Body of pancreas (tissue), 4 donors: ENCODE results near the gene TRPM6. TPM values are rescaled to one million over a fixed set of nuclear protein-coding genes. Genes with fewer than 3 reads are reported as not detected.

Experiments used
- ATAC-seq: fragments of 150-250 bp; one replicate; pipeline ENCODE4 v1.9.1; 2016
- DNase-seq, 4 donors: peaks; one replicate each; pipeline ENCODE4 v3.0.0-alpha.2; 2019
- H3K27ac ChIP-seq, 4 donors: fragments of 200-600 bp; sonication (generic); 1 replicate in 3 of 4; 2 replicates in 1 of 4; pipeline versions ENCODE4 v1.5.1 to v1.6.1; 2016 to 2019; ENCODE audit warnings: mild to moderate bottlenecking in 1 of 4, mixed read lengths in 1 of 4, moderate library complexity in 1 of 4
- H3K27me3 ChIP-seq, 2 donors: fragments of 200-600 bp; sonication (generic); one replicate each; pipeline ENCODE4 v1.6.0; 2016; ENCODE audit warnings: mild to moderate bottlenecking in 1 of 2
- H3K36me3 ChIP-seq, 2 donors: fragments of 200-600 bp; sonication (generic); replicated peaks in 1 of 2; 2 replicates each; pipeline ENCODE4 v1.5.1; 2016; ENCODE audit warnings: low read depth in 2 of 2; ENCODE audit not compliant: insufficient read depth in 1 of 2
- H3K4me1 ChIP-seq: fragments of 200-600 bp; sonication (generic); one replicate; pipeline ENCODE4 v1.6.0; 2016
- H3K4me3 ChIP-seq, 2 donors: fragments of 200-600 bp; sonication (generic); 1 replicate in 1 of 2; 2 replicates in 1 of 2; pipeline ENCODE4 v1.5.1; 2016 to 2019
- H3K9me3 ChIP-seq, 3 donors: fragments of 200-600 bp; sonication (generic); 1 replicate in 2 of 3; 2 replicates in 1 of 3; pipeline ENCODE4 v1.5.1; 2016
- POLR2A ChIP-seq, 3 donors: fragments of 450-650 bp; IDR thresholded peaks; one replicate each; pipeline ENCODE4 v1.6.1; 2016; ENCODE audit warnings: antibody characterized with exemption in 3 of 3, mild to moderate bottlenecking in 2 of 3
- WGBS, 2 donors: methylation state at CpG; one replicate each; pipeline ENCODE4 v1.1.5; 2017; 5-methylcytosine and 5-hydroxymethylcytosine counted together
- intact Hi-C: fragments of 100-400 bp; cut with DNase I; formaldehyde crosslinking; loops from one replicate; pipeline ENCODE4 v1.15.1; 2023
- total RNA-seq, 2 donors: library from RNA; depleted of rRNA; stranded (reverse); fragments of >200 nt; gene quantifications; one replicate each; pipeline ENCODE4 v1.1.0, GENCODE V29; 2016
- TF ChIP-seq, protein P1 (sequence below), 7 experiments: fragments of 450-650 bp in 4 of 7; fragments of 200-600 bp in 3 of 7; sonication (generic) in 3 of 7; IDR thresholded peaks; one replicate each; pipeline ENCODE4 v1.5.1; 2016 to 2019; ENCODE audit warnings: antibody characterized with exemption in 7 of 7

TRPM6 gene, protein sequence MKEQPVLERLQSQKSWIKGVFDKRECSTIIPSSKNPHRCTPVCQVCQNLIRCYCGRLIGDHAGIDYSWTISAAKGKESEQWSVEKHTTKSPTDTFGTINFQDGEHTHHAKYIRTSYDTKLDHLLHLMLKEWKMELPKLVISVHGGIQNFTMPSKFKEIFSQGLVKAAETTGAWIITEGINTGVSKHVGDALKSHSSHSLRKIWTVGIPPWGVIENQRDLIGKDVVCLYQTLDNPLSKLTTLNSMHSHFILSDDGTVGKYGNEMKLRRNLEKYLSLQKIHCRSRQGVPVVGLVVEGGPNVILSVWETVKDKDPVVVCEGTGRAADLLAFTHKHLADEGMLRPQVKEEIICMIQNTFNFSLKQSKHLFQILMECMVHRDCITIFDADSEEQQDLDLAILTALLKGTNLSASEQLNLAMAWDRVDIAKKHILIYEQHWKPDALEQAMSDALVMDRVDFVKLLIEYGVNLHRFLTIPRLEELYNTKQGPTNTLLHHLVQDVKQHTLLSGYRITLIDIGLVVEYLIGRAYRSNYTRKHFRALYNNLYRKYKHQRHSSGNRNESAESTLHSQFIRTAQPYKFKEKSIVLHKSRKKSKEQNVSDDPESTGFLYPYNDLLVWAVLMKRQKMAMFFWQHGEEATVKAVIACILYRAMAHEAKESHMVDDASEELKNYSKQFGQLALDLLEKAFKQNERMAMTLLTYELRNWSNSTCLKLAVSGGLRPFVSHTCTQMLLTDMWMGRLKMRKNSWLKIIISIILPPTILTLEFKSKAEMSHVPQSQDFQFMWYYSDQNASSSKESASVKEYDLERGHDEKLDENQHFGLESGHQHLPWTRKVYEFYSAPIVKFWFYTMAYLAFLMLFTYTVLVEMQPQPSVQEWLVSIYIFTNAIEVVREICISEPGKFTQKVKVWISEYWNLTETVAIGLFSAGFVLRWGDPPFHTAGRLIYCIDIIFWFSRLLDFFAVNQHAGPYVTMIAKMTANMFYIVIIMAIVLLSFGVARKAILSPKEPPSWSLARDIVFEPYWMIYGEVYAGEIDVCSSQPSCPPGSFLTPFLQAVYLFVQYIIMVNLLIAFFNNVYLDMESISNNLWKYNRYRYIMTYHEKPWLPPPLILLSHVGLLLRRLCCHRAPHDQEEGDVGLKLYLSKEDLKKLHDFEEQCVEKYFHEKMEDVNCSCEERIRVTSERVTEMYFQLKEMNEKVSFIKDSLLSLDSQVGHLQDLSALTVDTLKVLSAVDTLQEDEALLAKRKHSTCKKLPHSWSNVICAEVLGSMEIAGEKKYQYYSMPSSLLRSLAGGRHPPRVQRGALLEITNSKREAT (N-terminal part only)
- under 1 TPM; under 0.01 to 0.33 TPM for total RNA-seq

GRCh38 chr9:74887041-74887980 is at the start of gene TRPM6:
Gene TRPM6, minus strand, starts transcription at chr9:74887921. Its CDS starts 65 bp downstream, at chr9:74887856.
- peak within 1 kb of the TSS; percentile 15 to 46 for H3K4me3 ChIP-seq
- 1 to 5% methylated on average over 14 to 64 of the region's 64 CpGs for WGBS, 2 donors
- H3K36me3 ChIP-seq = no peaks in the 10 kb centered on the region
- peak within 1 kb of the TSS in 3 of 4 donors; percentile 56 to 61 (median 57) for H3K27ac ChIP-seq
- peak in 2 of 3 donors; percentile 35 to 51 for TF ChIP-seq POLR2A (IDR thresholded peaks at IDR 0.05)
- TF ChIP-seq, protein P1, sequence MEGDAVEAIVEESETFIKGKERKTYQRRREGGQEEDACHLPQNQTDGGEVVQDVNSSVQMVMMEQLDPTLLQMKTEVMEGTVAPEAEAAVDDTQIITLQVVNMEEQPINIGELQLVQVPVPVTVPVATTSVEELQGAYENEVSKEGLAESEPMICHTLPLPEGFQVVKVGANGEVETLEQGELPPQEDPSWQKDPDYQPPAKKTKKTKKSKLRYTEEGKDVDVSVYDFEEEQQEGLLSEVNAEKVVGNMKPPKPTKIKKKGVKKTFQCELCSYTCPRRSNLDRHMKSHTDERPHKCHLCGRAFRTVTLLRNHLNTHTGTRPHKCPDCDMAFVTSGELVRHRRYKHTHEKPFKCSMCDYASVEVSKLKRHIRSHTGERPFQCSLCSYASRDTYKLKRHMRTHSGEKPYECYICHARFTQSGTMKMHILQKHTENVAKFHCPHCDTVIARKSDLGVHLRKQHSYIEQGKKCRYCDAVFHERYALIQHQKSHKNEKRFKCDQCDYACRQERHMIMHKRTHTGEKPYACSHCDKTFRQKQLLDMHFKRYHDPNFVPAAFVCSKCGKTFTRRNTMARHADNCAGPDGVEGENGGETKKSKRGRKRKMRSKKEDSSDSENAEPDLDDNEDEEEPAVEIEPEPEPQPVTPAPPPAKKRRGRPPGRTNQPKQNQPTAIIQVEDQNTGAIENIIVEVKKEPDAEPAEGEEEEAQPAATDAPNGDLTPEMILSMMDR (IDR thresholded peaks at IDR 0.05) = peak in 1 of 7 experiments; percentile 10
- intact Hi-C loops = no loop called here
- peak; percentile 88 for ATAC-seq
- peak; percentile 77 to 89 (median 81) for DNase-seq
- no peaks in the 10 kb centered on the region for H3K9me3 ChIP-seq
- H3K27me3 ChIP-seq = no peaks in the 10 kb centered on the region
- peaks cover 5% of the 10 kb centered on the region for H3K4me1 ChIP-seq

- DNase-seq (no peak), ATAC-seq (no peak)
- intact Hi-C loops = no loop called here
- no peaks in the 10 kb centered on the region for H3K9me3 ChIP-seq
- no peak overlapping the region for H3K4me3 ChIP-seq
- H3K27ac ChIP-seq = no peak overlapping the region
- H3K4me1 ChIP-seq = no peaks in the 10 kb centered on the region
- WGBS, 2 donors = 75 to 80% methylated on average over 8 of the region's 8 CpGs
- no peaks in the 10 kb centered on the region for H3K27me3 ChIP-seq
- H3K36me3 ChIP-seq = no peaks in the 10 kb centered on the region
- TF ChIP-seq POLR2A (IDR thresholded peaks at IDR 0.05) = no peak
- TF ChIP-seq, protein P1 (IDR thresholded peaks at IDR 0.05) = no peak
These were observed 47.3 kb upstream of the TRPM6 start for GRCh38 chr9:74935008-74935407.

GRCh38 chr9:74921737-74922136 is 34.0 kb upstream of the TRPM6 start:
- Histone ChIP-seq H3K27me3 (no peaks in the 10 kb centered on the region), H3K4me3 (no peak overlapping the region), H3K9me3 (no peaks in the 10 kb centered on the region), H3K27ac (no peak overlapping the region), H3K36me3 (no peaks in the 10 kb centered on the region), H3K4me1 (no peaks in the 10 kb centered on the region)
- 82 to 94% methylated on average over 1 of the region's 1 CpG for WGBS, 2 donors
- ATAC-seq (no peak), DNase-seq (no peak)
- intact Hi-C loops = no loop called here
- TF ChIP-seq, protein P1 (IDR thresholded peaks at IDR 0.05) = no peak
- no peak for TF ChIP-seq POLR2A (IDR thresholded peaks at IDR 0.05)
